MM.1S (cell line): Measurements from ENCODE around the gene CNOT2.

Experiments used
- CTCF ChIP-seq: fragments of 300-600 bp; sonication (generic); IDR thresholded peaks from 2 replicates; pipeline ENCODE4 v1.5.1; 2016; ENCODE audit warnings: antibody characterized with exemption, low read length, mixed read lengths
- EZH2 ChIP-seq: fragments of 300-600 bp; sonication (generic); optimal IDR thresholded peaks from 2 replicates; pipeline ENCODE3; 2017; ENCODE audit warnings: low read depth, mild to moderate bottlenecking, antibody characterized with exemption, low read length, mixed read lengths

DNA sequence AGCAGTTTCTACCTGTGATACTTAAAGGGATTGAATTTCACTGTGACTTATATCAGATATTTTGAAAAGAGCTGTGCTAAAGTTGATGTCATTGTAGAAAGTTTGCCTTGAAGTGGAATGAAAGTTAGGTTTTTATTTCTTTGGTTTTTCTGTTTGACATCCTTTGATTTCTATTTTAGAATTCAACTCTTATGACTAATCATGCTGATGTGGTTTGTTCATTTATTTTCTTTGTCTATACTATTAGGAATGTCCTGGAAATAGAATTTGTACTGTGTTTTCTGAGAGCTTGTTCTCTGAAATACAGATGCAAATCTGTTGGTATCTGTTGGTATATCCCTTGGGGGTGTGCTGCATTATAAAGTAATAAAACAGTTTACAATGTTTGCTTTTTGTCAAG, 3.3 kb downstream of the CNOT2 start:
- TF ChIP-seq CTCF (no peak), EZH2 (no peak)
